Fibroblast of skin of right biceps (primary cell): Measurements from ENCODE around the gene RFPL2.
"Not testable (repeated sequence)": the region's sequence is repeated elsewhere in the genome, so short reads cannot be mapped to it uniquely, and the experiment has no call there.

ENCODE experiments used
- DNase-seq: peaks from one replicate; pipeline ENCODE4 v3.0.0-alpha.2; 2013

Gene RFPL2

GRCh38 chr22:32160411-32160810 lies 44.5 kb downstream of the RFPL2 start:
- DNase-seq = not testable (repeated sequence)

DNA sequence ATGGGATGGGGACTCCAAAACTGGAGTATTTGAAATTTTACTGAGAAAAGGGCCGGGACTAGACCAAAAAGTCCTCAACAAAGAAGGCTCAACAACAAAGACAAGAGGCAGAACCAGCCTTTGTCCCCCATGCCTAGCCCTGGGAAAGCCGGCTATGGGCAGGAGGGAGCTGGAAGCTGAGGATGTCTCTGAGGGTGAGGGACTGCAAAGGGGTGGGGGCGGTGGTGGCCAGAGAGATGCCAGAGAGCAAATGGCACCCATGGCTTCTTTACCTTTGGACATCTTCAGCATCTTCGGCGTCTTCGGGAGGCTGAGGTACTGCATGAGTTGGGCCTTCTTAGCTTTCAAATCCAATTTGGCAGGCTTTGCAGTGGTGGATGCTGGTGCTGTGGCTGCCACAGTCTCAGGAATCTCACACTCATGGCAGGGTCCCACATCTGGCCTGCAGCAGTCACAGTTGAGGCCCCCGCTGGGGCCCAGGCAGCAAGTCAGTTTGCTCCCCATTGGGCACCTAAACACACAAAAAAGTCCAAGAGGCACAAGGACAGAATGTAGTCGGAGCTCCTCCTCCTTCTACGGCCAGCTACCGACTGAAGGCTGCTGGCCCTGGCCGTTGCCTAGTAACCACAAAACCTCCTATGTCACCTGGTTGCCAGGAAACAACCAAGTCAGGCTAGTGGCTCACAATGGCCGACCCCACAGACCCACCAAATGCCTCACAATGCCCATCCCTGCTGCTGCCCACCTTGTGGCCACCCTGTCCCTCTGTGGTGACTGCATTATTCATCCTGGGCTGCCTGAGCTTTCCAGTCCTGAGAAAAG lies 46.0 kb downstream of the RFPL2 start, which contains the start of gene C22orf42:
Gene C22orf42 (minus strand): TSS at position 592 of the 822 bp plus-strand sequence. CDS start 88 bp downstream, at position 504.
- no peak for DNase-seq

- not testable (repeated sequence) for DNase-seq
Observed at GRCh38 chr22:32157632-32158031, 47.2 kb downstream of the RFPL2 start.

DNA sequence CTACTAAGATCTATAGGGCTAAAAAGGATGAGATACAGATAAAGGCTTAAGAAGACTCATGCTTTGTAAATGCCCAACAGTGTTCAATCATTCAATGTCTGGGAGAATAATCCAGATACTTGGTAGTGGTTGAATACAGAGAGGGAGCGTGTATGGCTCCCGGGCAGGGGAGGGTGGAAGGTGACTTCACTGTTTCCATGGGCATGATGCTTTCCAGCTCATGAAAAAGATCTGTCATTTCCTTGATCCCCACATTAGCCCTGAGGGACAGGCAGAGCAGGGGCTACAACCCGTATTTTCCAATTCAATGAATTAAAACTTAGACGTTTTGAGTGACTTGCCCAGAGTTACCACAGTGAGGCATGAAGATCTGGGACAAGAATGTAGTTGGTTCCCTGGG lies 50.1 kb downstream of the RFPL2 start:
- not testable (repeated sequence) for DNase-seq

GRCh38 chr22:32151641-32152040 lies 53.2 kb downstream of the RFPL2 start:
- not testable (repeated sequence) for DNase-seq

DNA sequence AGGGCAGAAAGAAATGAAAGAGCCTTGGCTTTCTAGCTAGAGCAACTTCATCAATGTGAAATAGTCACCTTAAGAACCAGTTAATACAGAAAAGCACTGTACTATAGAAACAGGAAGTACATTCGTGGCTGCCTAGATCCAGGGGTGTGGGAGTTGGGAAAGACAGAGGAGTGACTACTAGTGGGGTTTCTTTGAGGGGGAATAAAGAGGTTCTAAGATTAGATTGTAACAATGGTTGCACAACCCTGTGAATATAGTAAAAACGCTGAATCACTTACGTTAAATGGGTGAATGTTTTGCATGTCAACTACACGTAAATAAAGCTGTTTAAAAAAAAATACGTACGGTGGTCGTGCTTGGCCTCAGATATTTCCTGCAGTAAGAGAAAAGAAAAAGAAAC lies 54.2 kb downstream of the RFPL2 start:
- not testable (repeated sequence) for DNase-seq

DNA sequence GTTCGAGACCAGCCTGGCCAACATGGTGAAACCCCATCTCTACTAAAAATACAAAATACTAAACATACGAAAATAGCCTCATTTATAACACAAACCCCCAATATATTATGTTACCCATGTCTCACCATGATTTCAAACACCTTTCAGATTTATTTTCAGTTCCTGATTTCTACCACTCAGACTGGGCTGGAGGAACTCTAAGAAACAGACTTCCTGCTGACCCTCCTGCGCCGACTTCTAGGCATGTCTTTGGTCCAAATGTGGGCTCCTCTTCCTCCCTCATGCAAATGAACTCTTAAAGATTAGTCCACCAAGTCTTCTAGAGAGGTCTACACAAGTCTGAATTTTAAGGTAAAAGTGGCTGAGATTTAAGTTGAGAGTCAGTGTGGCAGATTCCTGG lies 56.5 kb downstream of the RFPL2 start:
- not testable (repeated sequence) for DNase-seq

DNA sequence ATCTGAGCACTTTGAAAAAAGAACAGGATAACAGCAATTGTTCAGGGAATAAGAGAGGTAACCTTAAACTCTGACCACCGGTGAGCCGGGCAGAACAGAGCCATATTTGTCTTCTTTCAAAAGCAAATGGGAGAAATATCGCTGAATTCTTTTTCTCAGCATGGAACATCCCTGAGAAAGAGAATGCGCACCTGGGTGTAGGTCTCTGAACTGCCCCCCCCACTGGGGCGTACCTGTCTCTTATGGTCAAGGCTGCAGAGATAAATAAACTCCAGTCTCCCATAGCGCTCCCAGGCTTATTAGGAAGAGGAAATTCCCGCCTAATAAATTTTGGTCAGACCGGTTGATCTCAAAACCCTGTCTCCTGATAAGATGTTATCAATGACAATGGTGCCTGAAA lies 57.7 kb downstream of the RFPL2 start:
- not testable (repeated sequence) for DNase-seq

- no peak for DNase-seq
Observed at GRCh38 chr22:32144496-32145274, 60.2 kb downstream of the RFPL2 start.

DNA sequence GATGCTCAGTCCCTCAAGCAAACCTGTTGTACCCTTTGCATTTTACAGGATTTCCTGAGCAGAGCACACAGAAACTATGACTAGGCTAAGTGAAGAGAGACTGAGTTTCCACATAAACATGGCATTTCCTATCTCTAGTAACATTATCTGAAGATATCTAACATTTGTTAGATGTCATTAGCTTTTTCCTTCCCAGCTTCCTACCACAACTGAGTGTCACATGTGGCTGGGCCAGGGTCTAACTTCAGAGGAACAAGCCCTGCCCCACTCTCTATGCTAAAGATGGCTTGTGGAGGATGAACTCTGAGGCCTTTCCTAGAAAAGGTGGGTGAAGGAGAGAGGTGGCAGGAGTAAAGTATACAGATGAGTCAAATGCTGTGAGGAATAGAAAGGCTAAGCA lies 62.3 kb downstream of the RFPL2 start:
- DNase-seq = no peak

DNA sequence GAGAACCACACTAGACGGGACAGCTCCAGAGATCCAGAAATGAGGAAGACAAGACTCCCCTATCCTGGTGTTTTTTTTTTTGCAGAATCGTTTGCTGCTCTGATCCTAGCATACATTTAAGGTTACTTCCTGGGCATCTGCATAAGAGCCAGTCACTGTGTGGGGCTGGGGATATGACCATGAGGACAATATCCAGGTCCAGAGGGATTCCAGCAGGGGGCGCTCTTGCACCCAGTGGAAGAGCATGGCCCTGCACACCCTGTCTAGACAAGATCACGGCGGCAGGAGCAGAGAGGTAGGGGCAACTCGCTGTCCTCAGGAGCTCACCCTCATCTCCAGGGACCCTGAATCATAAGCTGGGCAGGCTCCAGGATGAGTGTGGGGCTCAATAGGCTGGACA lies 64.2 kb downstream of the RFPL2 start:
- not testable (repeated sequence) for DNase-seq
